SK-N-SH treated with all-trans-retinoic acid at 6 μM for 48 hours (cell line): ENCODE results near the gene MRPL1.

Experiments
- ATAC-seq: fragments of 200-7000 bp; cut with Tn5 transposase; 3 replicates; pipeline ENCODE4 v1.9.1; 2020; ENCODE audit warnings: mild to moderate bottlenecking, moderate library complexity
- ARNTL ChIP-seq: fragments of 450-650 bp; formaldehyde crosslinking; IDR thresholded peaks from 2 replicates; pipeline ENCODE4 v1.5.0; 2020; ENCODE audit warnings: low read depth, mild to moderate bottlenecking, moderate library complexity, borderline replicate concordance
- BACH2 ChIP-seq: fragments of 250-450 bp; sonication (Bioruptor Pico); IDR thresholded peaks from 2 replicates; pipeline ENCODE4 v1.9.0; 2021; ENCODE audit warnings: mild to moderate bottlenecking, borderline replicate concordance
- CSDC2 ChIP-seq: fragments of 250-450 bp; sonication (Bioruptor Pico); IDR thresholded peaks from 2 replicates; pipeline ENCODE4 v1.5.0; 2020; ENCODE audit warnings: mild to moderate bottlenecking, moderate library complexity
- ESRRG ChIP-seq: fragments of 250-450 bp; sonication (Bioruptor Pico); IDR thresholded peaks from 2 replicates; pipeline ENCODE4 v1.6.1; 2021; ENCODE audit warnings: mild to moderate bottlenecking
- GLIS3 ChIP-seq: fragments of 250-450 bp; sonication (Bioruptor Pico); IDR thresholded peaks from 2 replicates; pipeline ENCODE4 v1.5.0; 2020; ENCODE audit warnings: mild to moderate bottlenecking, moderate library complexity
- ISL1 ChIP-seq: fragments of 250-450 bp; sonication (Bioruptor Pico); IDR thresholded peaks from 2 replicates; pipeline ENCODE4 v2.1.2; 2022; ENCODE audit warnings: mild to moderate bottlenecking, moderate library complexity
- OSR1 ChIP-seq: fragments of 250-450 bp; sonication (Bioruptor Pico); IDR thresholded peaks from 2 replicates; pipeline ENCODE4 v1.8.0; 2022; ENCODE audit warnings: moderate library complexity, mild to moderate bottlenecking, inconsistent platforms
- PPARA ChIP-seq: fragments of 250-450 bp; sonication (Bioruptor Pico); IDR thresholded peaks from 2 replicates; pipeline ENCODE4 v1.5.0; 2020; ENCODE audit warnings: mild to moderate bottlenecking, borderline replicate concordance
- RARB ChIP-seq: fragments of 250-450 bp; sonication (Bioruptor Pico); IDR thresholded peaks from 2 replicates; pipeline ENCODE4 v1.8.0; 2021; ENCODE audit warnings: mild to moderate bottlenecking, moderate library complexity
- SNAI2 ChIP-seq: fragments of 250-450 bp; sonication (Bioruptor Pico); IDR thresholded peaks from 2 replicates; pipeline ENCODE4 v1.5.0; 2020; ENCODE audit warnings: mild to moderate bottlenecking, moderate library complexity
- TCF4 ChIP-seq: fragments of 250-450 bp; sonication (Bioruptor Pico); IDR thresholded peaks from 2 replicates; pipeline ENCODE4 v1.8.0; 2021; ENCODE audit warnings: mild to moderate bottlenecking, moderate library complexity, borderline replicate concordance
- TOX ChIP-seq: fragments of 250-450 bp; sonication (Bioruptor Pico); IDR thresholded peaks from 2 replicates; pipeline ENCODE4 v1.8.0; 2021; ENCODE audit warnings: mild to moderate bottlenecking, moderate library complexity, borderline replicate concordance
- ZC3H10 ChIP-seq: fragments of 250-450 bp; sonication (Bioruptor Pico); IDR thresholded peaks from 2 replicates; pipeline ENCODE4 v1.5.1; 2021; ENCODE audit warnings: mild to moderate bottlenecking, moderate library complexity
- ZFP3 ChIP-seq: fragments of 250-450 bp; sonication (Bioruptor Pico); IDR thresholded peaks from 2 replicates; pipeline ENCODE4 v1.5.0; 2020; ENCODE audit warnings: mild to moderate bottlenecking, moderate library complexity
- ZFP30 ChIP-seq: fragments of 450-650 bp; formaldehyde crosslinking; IDR thresholded peaks from 2 replicates; pipeline ENCODE4 v1.5.0; 2022; ENCODE audit warnings: mild to moderate bottlenecking, moderate library complexity
- ZNF70 ChIP-seq: fragments of 450-650 bp; formaldehyde crosslinking; IDR thresholded peaks from 2 replicates; pipeline ENCODE4 v1.5.0; 2020; ENCODE audit warnings: mild to moderate bottlenecking, moderate library complexity
- ZNF8 ChIP-seq: fragments of 450-650 bp; formaldehyde crosslinking; IDR thresholded peaks from 2 replicates; pipeline ENCODE4 v1.5.0; 2020; ENCODE audit warnings: mild to moderate bottlenecking, moderate library complexity
- TF ChIP-seq, protein P1 (sequence below): fragments of 250-450 bp; sonication (Bioruptor Pico); IDR thresholded peaks from 2 replicates; pipeline ENCODE4 v1.5.1; 2020; ENCODE audit warnings: low read depth, mild to moderate bottlenecking, moderate library complexity
- TF ChIP-seq, protein P2 (sequence below): fragments of 250-450 bp; sonication (Bioruptor Pico); IDR thresholded peaks from 2 replicates; pipeline ENCODE4 v1.8.0; 2020; ENCODE audit warnings: mild to moderate bottlenecking, moderate library complexity, borderline replicate concordance
- TF ChIP-seq, protein P3 (sequence below): fragments of 250-450 bp; sonication (Bioruptor Pico); IDR thresholded peaks from 2 replicates; pipeline ENCODE4 v1.8.0; 2021; ENCODE audit warnings: low read depth, mild to moderate bottlenecking, moderate library complexity, borderline replicate concordance
- TF ChIP-seq, protein P4 (sequence below): fragments of 250-450 bp; sonication (Bioruptor Pico); IDR thresholded peaks from 2 replicates; pipeline ENCODE4 v1.5.1; 2021; ENCODE audit warnings: mild to moderate bottlenecking, moderate library complexity
- TF ChIP-seq, protein P5 (sequence below): fragments of 250-450 bp; sonication (Bioruptor Pico); IDR thresholded peaks from 2 replicates; pipeline ENCODE4 v1.5.0; 2020; ENCODE audit warnings: mild to moderate bottlenecking, moderate library complexity

The MRPL1 gene

DNA sequence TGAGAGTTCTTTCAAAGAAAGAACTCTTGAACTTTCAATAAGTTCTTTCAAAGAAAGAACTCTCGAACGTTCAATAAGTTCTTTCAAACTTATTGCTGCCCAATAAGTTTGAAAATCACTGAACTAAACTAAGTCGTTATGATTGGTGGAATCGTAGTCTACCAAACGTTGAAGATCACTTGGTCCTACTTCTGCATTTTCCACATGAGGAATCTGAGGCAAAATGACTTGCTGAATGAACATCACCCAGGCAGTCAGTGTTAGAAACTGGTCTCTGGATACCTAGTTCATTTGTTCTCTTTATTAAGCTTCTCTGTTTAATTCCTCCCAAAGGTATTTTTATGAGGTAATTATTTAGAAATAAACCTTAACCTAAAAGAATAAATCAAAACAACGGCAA is 36.4 kb upstream of the MRPL1 start:
- no peak for ATAC-seq
- TF ChIP-seq OSR1 (CRISPR knock-in tag) (no peak), GLIS3 (CRISPR knock-in tag) (no peak)

DNA sequence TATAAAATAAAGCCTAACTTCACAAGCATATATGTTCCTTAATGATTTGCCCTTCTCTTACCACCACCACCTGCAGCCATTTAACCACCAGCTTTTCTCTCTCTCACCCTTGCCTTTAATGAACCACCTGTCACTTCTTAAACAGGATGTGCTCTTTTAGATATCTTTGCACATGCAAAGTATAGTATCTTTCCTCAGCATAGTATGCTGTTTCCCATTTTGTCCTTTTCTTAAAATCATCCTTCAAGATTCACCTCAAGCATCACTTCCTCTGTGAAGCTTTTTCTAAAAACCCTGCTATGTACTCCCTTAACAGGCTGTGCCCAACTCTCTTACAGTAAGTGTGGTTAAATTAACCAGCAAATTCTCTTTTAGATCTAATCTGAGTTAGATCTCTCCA is 35.3 kb upstream of the MRPL1 start:
- no peak for ATAC-seq
- TF ChIP-seq RARB (CRISPR knock-in tag) (no peak), ZFP30 (CRISPR knock-in tag) (no peak), ISL1 (CRISPR knock-in tag) (no peak)
- TF ChIP-seq, protein P1, sequence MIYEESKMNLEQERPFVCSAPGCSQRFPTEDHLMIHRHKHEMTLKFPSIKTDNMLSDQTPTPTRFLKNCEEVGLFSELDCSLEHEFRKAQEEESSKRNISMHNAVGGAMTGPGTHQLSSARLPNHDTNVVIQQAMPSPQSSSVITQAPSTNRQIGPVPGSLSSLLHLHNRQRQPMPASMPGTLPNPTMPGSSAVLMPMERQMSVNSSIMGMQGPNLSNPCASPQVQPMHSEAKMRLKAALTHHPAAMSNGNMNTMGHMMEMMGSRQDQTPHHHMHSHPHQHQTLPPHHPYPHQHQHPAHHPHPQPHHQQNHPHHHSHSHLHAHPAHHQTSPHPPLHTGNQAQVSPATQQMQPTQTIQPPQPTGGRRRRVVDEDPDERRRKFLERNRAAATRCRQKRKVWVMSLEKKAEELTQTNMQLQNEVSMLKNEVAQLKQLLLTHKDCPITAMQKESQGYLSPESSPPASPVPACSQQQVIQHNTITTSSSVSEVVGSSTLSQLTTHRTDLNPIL (CRISPR knock-in tag) = no peak

DNA sequence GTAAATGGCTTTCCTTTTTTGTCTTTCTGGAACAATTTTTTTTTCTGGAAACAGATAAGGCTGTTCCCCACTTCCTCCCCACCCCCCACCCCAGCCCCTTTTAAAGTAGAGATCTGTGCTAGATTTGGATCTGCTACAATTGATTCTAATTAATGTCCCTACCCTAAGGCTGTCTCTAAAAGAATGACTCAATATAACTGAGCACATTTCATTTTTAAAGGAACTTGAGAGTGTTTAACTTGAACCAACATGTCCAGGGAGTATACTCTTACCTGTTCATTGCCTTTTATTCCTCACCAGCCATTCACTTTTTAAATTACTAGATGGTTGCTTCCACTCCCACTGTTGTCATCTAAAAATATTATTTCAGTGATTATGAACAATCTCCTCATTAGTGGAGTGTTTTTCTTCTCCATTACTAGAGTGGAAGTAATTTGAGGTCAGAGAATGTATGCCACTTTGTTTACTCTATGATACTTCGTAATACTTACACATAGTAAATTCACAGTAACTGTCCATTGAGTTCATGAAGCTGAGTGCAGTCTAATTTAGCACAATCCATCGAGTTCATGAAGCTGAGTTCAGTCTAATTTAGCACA is 29.4 kb upstream of the MRPL1 start:
- no peak for ATAC-seq
- TF ChIP-seq ZFP3 (no peak), ISL1 (CRISPR knock-in tag) (no peak), ZNF8 (CRISPR knock-in tag) (no peak), ZNF70 (CRISPR knock-in tag) (no peak), TCF4 (CRISPR knock-in tag) (no peak), ARNTL (CRISPR knock-in tag) (no peak), BACH2 (CRISPR knock-in tag) (no peak), PPARA (CRISPR knock-in tag) (no peak), ESRRG (no peak), SNAI2 (CRISPR knock-in tag) (no peak), TOX (CRISPR knock-in tag) (no peak), CSDC2 (CRISPR knock-in tag) (no peak)
- TF ChIP-seq, protein P2, sequence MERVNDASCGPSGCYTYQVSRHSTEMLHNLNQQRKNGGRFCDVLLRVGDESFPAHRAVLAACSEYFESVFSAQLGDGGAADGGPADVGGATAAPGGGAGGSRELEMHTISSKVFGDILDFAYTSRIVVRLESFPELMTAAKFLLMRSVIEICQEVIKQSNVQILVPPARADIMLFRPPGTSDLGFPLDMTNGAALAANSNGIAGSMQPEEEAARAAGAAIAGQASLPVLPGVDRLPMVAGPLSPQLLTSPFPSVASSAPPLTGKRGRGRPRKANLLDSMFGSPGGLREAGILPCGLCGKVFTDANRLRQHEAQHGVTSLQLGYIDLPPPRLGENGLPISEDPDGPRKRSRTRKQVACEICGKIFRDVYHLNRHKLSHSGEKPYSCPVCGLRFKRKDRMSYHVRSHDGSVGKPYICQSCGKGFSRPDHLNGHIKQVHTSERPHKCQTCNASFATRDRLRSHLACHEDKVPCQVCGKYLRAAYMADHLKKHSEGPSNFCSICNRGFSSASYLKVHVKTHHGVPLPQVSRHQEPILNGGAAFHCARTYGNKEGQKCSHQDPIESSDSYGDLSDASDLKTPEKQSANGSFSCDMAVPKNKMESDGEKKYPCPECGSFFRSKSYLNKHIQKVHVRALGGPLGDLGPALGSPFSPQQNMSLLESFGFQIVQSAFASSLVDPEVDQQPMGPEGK (CRISPR knock-in tag) = no peak
- TF ChIP-seq, protein P3, sequence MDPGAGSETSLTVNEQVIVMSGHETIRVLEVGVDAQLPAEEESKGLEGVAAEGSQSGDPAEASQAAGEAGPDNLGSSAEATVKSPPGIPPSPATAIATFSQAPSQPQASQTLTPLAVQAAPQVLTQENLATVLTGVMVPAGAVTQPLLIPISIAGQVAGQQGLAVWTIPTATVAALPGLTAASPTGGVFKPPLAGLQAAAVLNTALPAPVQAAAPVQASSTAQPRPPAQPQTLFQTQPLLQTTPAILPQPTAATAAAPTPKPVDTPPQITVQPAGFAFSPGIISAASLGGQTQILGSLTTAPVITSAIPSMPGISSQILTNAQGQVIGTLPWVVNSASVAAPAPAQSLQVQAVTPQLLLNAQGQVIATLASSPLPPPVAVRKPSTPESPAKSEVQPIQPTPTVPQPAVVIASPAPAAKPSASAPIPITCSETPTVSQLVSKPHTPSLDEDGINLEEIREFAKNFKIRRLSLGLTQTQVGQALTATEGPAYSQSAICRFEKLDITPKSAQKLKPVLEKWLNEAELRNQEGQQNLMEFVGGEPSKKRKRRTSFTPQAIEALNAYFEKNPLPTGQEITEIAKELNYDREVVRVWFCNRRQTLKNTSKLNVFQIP = no peak
- TF ChIP-seq, protein P4, sequence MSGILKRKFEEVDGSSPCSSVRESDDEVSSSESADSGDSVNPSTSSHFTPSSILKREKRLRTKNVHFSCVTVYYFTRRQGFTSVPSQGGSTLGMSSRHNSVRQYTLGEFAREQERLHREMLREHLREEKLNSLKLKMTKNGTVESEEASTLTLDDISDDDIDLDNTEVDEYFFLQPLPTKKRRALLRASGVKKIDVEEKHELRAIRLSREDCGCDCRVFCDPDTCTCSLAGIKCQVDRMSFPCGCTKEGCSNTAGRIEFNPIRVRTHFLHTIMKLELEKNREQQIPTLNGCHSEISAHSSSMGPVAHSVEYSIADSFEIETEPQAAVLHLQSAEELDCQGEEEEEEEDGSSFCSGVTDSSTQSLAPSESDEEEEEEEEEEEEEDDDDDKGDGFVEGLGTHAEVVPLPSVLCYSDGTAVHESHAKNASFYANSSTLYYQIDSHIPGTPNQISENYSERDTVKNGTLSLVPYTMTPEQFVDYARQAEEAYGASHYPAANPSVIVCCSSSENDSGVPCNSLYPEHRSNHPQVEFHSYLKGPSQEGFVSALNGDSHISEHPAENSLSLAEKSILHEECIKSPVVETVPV (CRISPR knock-in tag) = no peak

DNA sequence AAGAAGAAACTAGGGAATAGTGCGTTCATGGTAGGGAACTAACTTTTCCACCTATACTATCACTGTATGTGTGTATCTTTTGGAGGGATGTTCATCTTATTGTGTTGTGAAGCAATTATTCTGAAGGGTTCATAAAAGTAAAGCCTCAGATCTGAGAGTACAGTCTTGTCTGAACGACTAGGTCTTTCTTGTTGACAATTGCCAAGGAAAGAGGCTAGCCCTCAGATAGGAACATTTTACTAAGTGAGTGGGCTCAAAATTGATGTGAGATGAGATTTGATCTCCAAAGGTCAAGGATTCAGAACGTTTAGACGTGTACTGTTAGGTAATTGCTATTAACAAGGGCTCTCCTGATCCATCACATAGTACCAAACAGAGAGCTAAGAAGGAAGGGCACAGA is 28.2 kb upstream of the MRPL1 start:
- no peak for ATAC-seq
- TF ChIP-seq, protein P3 = no peak
- no peak for TF ChIP-seq ZNF8 (CRISPR knock-in tag)
- TF ChIP-seq ESRRG = no peak
- no peak for TF ChIP-seq ZNF70 (CRISPR knock-in tag)
- TF ChIP-seq ZC3H10 (CRISPR knock-in tag) = no peak
- no peak for TF ChIP-seq CSDC2 (CRISPR knock-in tag)
- no peak for TF ChIP-seq SNAI2 (CRISPR knock-in tag)
- no peak for TF ChIP-seq TOX (CRISPR knock-in tag)
- TF ChIP-seq ISL1 (CRISPR knock-in tag) = no peak
- TF ChIP-seq, protein P4 (CRISPR knock-in tag) = no peak
- no peak for TF ChIP-seq ZFP30 (CRISPR knock-in tag)
- TF ChIP-seq ZFP3 = no peak
- TF ChIP-seq, protein P5, sequence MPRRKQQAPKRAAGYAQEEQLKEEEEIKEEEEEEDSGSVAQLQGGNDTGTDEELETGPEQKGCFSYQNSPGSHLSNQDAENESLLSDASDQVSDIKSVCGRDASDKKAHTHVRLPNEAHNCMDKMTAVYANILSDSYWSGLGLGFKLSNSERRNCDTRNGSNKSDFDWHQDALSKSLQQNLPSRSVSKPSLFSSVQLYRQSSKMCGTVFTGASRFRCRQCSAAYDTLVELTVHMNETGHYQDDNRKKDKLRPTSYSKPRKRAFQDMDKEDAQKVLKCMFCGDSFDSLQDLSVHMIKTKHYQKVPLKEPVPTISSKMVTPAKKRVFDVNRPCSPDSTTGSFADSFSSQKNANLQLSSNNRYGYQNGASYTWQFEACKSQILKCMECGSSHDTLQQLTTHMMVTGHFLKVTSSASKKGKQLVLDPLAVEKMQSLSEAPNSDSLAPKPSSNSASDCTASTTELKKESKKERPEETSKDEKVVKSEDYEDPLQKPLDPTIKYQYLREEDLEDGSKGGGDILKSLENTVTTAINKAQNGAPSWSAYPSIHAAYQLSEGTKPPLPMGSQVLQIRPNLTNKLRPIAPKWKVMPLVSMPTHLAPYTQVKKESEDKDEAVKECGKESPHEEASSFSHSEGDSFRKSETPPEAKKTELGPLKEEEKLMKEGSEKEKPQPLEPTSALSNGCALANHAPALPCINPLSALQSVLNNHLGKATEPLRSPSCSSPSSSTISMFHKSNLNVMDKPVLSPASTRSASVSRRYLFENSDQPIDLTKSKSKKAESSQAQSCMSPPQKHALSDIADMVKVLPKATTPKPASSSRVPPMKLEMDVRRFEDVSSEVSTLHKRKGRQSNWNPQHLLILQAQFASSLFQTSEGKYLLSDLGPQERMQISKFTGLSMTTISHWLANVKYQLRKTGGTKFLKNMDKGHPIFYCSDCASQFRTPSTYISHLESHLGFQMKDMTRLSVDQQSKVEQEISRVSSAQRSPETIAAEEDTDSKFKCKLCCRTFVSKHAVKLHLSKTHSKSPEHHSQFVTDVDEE (CRISPR knock-in tag) = no peak
- TF ChIP-seq ARNTL (CRISPR knock-in tag) = no peak
- TF ChIP-seq, protein P1 (CRISPR knock-in tag) = no peak
